Stimulated activated CD8-positive, alpha-beta memory T cell treated with anti-CD3 and anti-CD28 coated beads, Interleukin-12 subunit alpha, Interleukin-12 subunit beta, amount 100 ng/mL, for 4 hours (primary cell): ENCODE measurements around the gene PADI2.

Source experiments
- DNase-seq: peaks from one replicate; pipeline ENCODE4 v3.0.0-alpha.2; 2020; ENCODE audit warnings: low read depth

PADI2 gene

DNA sequence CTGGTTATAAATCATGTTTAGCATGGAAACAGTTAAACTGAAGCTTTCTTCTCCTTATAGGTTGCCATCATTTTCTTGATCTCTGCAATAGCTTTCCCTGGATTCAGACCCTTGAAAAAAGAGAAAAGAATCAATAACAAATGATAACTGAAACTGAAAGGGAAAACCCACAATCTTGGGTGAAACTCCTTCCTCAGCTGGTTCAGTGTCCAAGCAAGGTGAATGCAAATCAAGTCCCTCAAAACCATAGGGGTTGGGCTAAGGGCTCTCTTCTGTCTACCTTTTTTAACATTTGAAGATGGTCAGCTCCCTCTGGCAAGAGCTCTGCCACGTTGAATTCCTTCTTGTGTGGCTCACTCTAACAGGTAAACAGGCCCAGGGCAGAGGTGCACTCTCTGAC lies 100.4 kb downstream of the PADI2 start:
- no peak for DNase-seq

GRCh38 chr1:17017435-17017834 lies 101.8 kb downstream of the PADI2 start:
- no peak for DNase-seq
